ENCODE results near the gene CCDC78. TPM values are rescaled to one million over a fixed set of nuclear protein-coding genes. Genes with fewer than 3 reads are reported as not detected.

CCDC78 gene
- polyA plus RNA-seq, 1 donor (not counting 4 experiments of a cell fraction or from before 2014, with no cell fraction given): 2.5 TPM

DNA sequence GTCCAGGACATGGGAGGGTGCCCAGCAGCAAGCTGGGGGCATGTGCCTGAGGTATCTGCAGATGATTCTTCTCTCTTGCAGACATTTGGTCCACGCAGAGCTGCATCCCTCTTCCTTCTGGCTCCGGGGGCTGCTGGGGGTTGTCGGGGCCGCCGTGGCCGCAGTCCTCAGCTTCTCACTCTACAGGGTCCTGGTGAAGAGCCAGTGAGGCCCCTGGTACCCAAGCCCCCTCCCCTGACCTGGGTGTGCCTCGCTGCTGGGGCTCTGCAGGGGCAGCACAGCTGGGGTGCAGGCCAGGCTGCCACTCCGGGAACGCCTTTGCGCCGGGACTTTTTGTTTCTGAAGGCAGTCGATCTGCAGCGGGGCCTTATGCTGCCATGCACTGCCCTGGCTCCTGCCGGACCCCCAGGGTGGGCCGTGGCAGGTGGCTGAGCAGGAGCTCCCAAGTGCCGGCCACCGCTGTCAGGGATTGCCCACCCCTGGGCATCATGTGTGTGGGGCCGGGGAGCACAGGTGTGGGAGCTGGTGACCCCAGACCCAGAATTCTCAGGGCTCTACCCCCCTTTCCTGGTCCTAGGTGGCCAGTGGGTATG is 52.7 kb downstream of the CCDC78 start:
- H3K79me2 ChIP-seq (ENCODE audit: control insufficient read depth, insufficient read depth, low read length): peaks cover 22% of the 10 kb centered on the region
- H2AFZ ChIP-seq (ENCODE audit: control insufficient read depth, low read length): no peak overlapping the region
- no peaks in the 10 kb centered on the region for H4K20me1 ChIP-seq (ENCODE audit: control insufficient read depth, extremely low read depth, insufficient read depth, low read length)
- TF ChIP-seq, protein P1, sequence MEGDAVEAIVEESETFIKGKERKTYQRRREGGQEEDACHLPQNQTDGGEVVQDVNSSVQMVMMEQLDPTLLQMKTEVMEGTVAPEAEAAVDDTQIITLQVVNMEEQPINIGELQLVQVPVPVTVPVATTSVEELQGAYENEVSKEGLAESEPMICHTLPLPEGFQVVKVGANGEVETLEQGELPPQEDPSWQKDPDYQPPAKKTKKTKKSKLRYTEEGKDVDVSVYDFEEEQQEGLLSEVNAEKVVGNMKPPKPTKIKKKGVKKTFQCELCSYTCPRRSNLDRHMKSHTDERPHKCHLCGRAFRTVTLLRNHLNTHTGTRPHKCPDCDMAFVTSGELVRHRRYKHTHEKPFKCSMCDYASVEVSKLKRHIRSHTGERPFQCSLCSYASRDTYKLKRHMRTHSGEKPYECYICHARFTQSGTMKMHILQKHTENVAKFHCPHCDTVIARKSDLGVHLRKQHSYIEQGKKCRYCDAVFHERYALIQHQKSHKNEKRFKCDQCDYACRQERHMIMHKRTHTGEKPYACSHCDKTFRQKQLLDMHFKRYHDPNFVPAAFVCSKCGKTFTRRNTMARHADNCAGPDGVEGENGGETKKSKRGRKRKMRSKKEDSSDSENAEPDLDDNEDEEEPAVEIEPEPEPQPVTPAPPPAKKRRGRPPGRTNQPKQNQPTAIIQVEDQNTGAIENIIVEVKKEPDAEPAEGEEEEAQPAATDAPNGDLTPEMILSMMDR (optimal IDR thresholded peaks at IDR 0.05 in 1 of 3, IDR thresholded peaks at IDR 0.05 in 1 of 3, conservative IDR thresholded peaks at IDR 0.05 in 1 of 3; ENCODE audit: extremely low read depth in 1 of 3, insufficient read depth in 2 of 3, low read length in 3 of 3): no peak
- no peak for TF ChIP-seq EZH2 (IDR thresholded peaks at IDR 0.05; ENCODE audit: low read length)
- H3K27ac ChIP-seq (ENCODE audit: control insufficient read depth, insufficient read depth, low read length): no peak overlapping the region
- no peaks in the 10 kb centered on the region for H3K9me1 ChIP-seq (ENCODE audit: control insufficient read depth, extremely low read depth, insufficient read depth, low read length)
- H3K36me3 ChIP-seq (ENCODE audit: control insufficient read depth in 2 of 2, extremely low read depth in 1 of 2, insufficient read depth in 2 of 2, low read length in 2 of 2): peaks cover 18 to 33% of the 10 kb centered on the region in 2 experiments
- no peak overlapping the region for H3K4me2 ChIP-seq (ENCODE audit: control insufficient read depth, extremely low read depth, insufficient read depth, low read depth, low read length)
- no peak overlapping the region for H3K4me3 ChIP-seq (ENCODE audit: control insufficient read depth in 2 of 3, extremely low read depth in 1 of 3, insufficient read depth in 2 of 3, low read depth in 1 of 3, low read length in 3 of 3)
- H3K9me3 ChIP-seq (ENCODE audit: control insufficient read depth, low read depth, low read length): no peaks in the 10 kb centered on the region
- H3K27me3 ChIP-seq (ENCODE audit: control insufficient read depth, extremely low read depth, insufficient read depth, low read length): no peaks in the 10 kb centered on the region
- no peak for DNase-seq (ENCODE audit: low read depth, low spot score)
- no peak for FAIRE-seq
- dilution Hi-C loops (cut with MboI; ENCODE audit: extremely low pct_ligation_motif_present, low sequenced_read_pairs): no loop called here
- no peak overlapping the region for H3K9ac ChIP-seq (ENCODE audit: control insufficient read depth, extremely low read depth, insufficient read depth, low read length)
- H3K4me1 ChIP-seq (ENCODE audit: control insufficient read depth, extremely low read depth, insufficient read depth, low read length): peaks cover 28% of the 10 kb centered on the region

DNA sequence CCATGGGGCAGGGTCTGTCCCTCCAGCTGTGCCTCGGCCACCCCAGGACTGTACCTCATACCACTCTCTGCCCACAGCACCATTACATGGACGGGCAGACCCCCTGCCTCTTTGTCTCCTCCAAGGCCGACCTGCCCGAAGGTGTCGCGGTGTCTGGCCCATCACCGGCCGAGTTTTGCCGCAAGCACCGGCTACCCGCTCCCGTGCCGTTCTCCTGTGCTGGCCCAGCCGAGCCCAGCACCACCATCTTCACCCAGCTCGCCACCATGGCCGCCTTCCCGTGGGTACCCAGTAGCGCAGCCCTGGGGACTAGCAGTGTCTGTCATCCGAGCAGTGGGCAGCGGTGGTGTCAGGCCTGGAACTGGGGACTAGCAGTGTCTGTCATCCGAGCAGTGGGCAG is 53.4 kb downstream of the CCDC78 start:
- H3K4me3 ChIP-seq (ENCODE audit: control insufficient read depth in 2 of 3, extremely low read depth in 1 of 3, insufficient read depth in 2 of 3, low read depth in 1 of 3, low read length in 3 of 3): no peak overlapping the region
- no peak overlapping the region for H3K27ac ChIP-seq (ENCODE audit: control insufficient read depth, insufficient read depth, low read length)
- no peaks in the 10 kb centered on the region for H3K9me3 ChIP-seq (ENCODE audit: control insufficient read depth, low read depth, low read length)
- H3K27me3 ChIP-seq (ENCODE audit: control insufficient read depth, extremely low read depth, insufficient read depth, low read length): no peaks in the 10 kb centered on the region
- TF ChIP-seq EZH2 (IDR thresholded peaks at IDR 0.05; ENCODE audit: low read length): no peak
- TF ChIP-seq, protein P1 (optimal IDR thresholded peaks at IDR 0.05 in 1 of 3, IDR thresholded peaks at IDR 0.05 in 1 of 3, conservative IDR thresholded peaks at IDR 0.05 in 1 of 3; ENCODE audit: extremely low read depth in 1 of 3, insufficient read depth in 2 of 3, low read length in 3 of 3): no peak
- FAIRE-seq (no peak), DNase-seq (ENCODE audit: low read depth, low spot score) (no peak)
- H3K9me1 ChIP-seq (ENCODE audit: control insufficient read depth, extremely low read depth, insufficient read depth, low read length): no peaks in the 10 kb centered on the region
- peaks cover 18 to 33% of the 10 kb centered on the region in 2 experiments for H3K36me3 ChIP-seq (ENCODE audit: control insufficient read depth in 2 of 2, extremely low read depth in 1 of 2, insufficient read depth in 2 of 2, low read length in 2 of 2)
- H2AFZ ChIP-seq (ENCODE audit: control insufficient read depth, low read length): no peak overlapping the region
- H3K4me1 ChIP-seq (ENCODE audit: control insufficient read depth, extremely low read depth, insufficient read depth, low read length): peaks cover 27% of the 10 kb centered on the region
- no peak overlapping the region for H3K4me2 ChIP-seq (ENCODE audit: control insufficient read depth, extremely low read depth, insufficient read depth, low read depth, low read length)
- no peaks in the 10 kb centered on the region for H4K20me1 ChIP-seq (ENCODE audit: control insufficient read depth, extremely low read depth, insufficient read depth, low read length)
- dilution Hi-C loops (cut with MboI; ENCODE audit: extremely low pct_ligation_motif_present, low sequenced_read_pairs): no loop called here
- peaks cover 28% of the 10 kb centered on the region for H3K79me2 ChIP-seq (ENCODE audit: control insufficient read depth, insufficient read depth, low read length)
- H3K9ac ChIP-seq (ENCODE audit: control insufficient read depth, extremely low read depth, insufficient read depth, low read length): no peak overlapping the region

Small RNAs within 50 kb of the gene (small RNA-seq; reads per million reads assigned to genes)
- gene MIR662 (ENCODE audit: insufficient read length in 3 of 3, low read depth in 3 of 3, low replicate concordance in 1 of 3): 0 reads per million in 3 experiments

Other genes with a start within 250 kb of the CCDC78 start
- 7.9 to 15.1 TPM (median 10.7 TPM) in 3 replicates for gene CAPN15, start 198.7 kb downstream of the CCDC78 start, polyA plus RNA-seq
- gene PRR35, start 166.0 kb downstream of the CCDC78 start, polyA plus RNA-seq: not detected in 3 replicates
- gene NHLRC4, start 159.4 kb downstream of the CCDC78 start, polyA plus RNA-seq: 0.09 to 0.22 TPM (median 0.10 TPM) in 3 replicates
- gene PIGQ, start 156.5 kb downstream of the CCDC78 start, polyA plus RNA-seq: 11.2 to 23.3 TPM (median 16.7 TPM) in 3 replicates
- gene RAB40C, start 136.4 kb downstream of the CCDC78 start, polyA plus RNA-seq: 4.0 to 12.3 TPM (median 4.2 TPM) in 3 replicates
- gene WFIKKN1, start 95.5 kb downstream of the CCDC78 start, polyA plus RNA-seq: 0.01 to 0.04 TPM in 2 of 3 replicates, not detected in the other
- gene METTL26, start 90.1 kb downstream of the CCDC78 start, polyA plus RNA-seq: 46.9 to 65.8 TPM (median 49.4 TPM) in 3 replicates
- gene MCRIP2, start 84.6 kb downstream of the CCDC78 start, polyA plus RNA-seq: 5.9 to 14.5 TPM (median 8.1 TPM) in 3 replicates
- gene WDR90, start 77.1 kb downstream of the CCDC78 start, polyA plus RNA-seq: 5.9 to 9.2 TPM (median 8.2 TPM) in 3 replicates
- 58.7 to 97.0 TPM (median 61.7 TPM) in 3 replicates for gene RHOT2, start 58.3 kb downstream of the CCDC78 start, polyA plus RNA-seq
- gene RHBDL1, start 50.8 kb downstream of the CCDC78 start, polyA plus RNA-seq: 0.58 to 2.7 TPM (median 0.71 TPM) in 3 replicates
- gene STUB1, start 46.0 kb downstream of the CCDC78 start, polyA plus RNA-seq: 124 to 153 TPM (median 144 TPM) in 3 replicates
- gene JMJD8, start 42.1 kb downstream of the CCDC78 start, polyA plus RNA-seq: 17.8 to 29.7 TPM (median 20.1 TPM) in 3 replicates
- gene WDR24, start 36.0 kb downstream of the CCDC78 start, polyA plus RNA-seq: 1.2 to 2.7 TPM (median 2.1 TPM) in 3 replicates
- 0.45 to 3.0 TPM (median 0.81 TPM) in 3 replicates for gene FBXL16, start 20.6 kb downstream of the CCDC78 start, polyA plus RNA-seq
- 27.1 to 171 TPM (median 42.1 TPM) in 3 replicates for gene METRN, start 11.3 kb downstream of the CCDC78 start, polyA plus RNA-seq
- gene ANTKMT, start 5.3 kb downstream of the CCDC78 start, polyA plus RNA-seq: 5.6 to 13.7 TPM (median 8.2 TPM) in 3 replicates
- 6.8 to 30.7 TPM (median 8.0 TPM) in 3 replicates for gene HAGHL, start 663 bp upstream of the CCDC78 start, polyA plus RNA-seq
- gene CIAO3, start 14.6 kb upstream of the CCDC78 start, polyA plus RNA-seq: 20.1 to 31.8 TPM (median 24.9 TPM) in 3 replicates
- 8.5 to 12.7 TPM (median 11.7 TPM) in 3 replicates for gene MSLN, start 34.3 kb upstream of the CCDC78 start, polyA plus RNA-seq
- gene RPUSD1, start 61.9 kb upstream of the CCDC78 start, polyA plus RNA-seq: 11.9 to 30.3 TPM (median 19.3 TPM) in 3 replicates
- gene CHTF18, start 62.2 kb upstream of the CCDC78 start, polyA plus RNA-seq: 5.7 to 6.7 TPM (median 5.7 TPM) in 3 replicates
- gene GNG13, start 74.3 kb upstream of the CCDC78 start, polyA plus RNA-seq: not detected in 3 replicates
- gene LMF1, start 244.5 kb upstream of the CCDC78 start, polyA plus RNA-seq: 3.1 to 6.3 TPM (median 4.2 TPM) in 3 replicates